ENCODE data around the gene EIPR1.
"Not testable (repeated sequence)": the region's sequence is repeated elsewhere in the genome, so short reads cannot be mapped to it uniquely, and the experiment has no call there.

The EIPR1 gene

GRCh38 chr2:3192920-3193319 lies 184.7 kb downstream of the EIPR1 start:
- DNase-seq (ENCODE audit: low read depth), result no peak

DNA sequence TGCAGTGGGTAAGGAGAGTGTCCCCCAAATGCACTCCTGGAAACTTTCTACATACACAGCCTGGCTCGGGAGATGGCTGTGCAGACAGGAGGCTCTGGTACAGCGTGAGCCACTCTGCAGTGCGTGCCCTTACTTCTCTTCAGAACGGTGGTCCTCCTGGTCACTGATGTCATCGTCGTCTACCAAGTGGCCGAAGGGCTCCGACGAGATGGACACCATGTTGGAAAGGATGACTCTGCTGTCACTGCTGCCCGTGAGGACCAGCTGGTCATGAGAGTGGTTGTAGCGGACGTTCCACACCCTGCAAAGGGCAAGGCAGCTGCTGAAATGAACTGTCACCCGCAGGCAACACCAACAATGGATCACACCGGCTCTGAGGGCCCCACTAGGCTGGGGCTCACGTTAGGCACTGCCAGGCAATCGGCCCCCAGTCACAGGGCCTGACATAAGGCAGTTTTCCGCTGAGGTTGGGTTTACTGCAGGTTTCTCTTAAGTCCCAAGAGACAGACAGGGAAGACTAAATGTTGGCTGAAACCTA lies 185.3 kb downstream of the EIPR1 start:
- DNase-seq (ENCODE audit: low read depth), result no peak

- no peak for DNase-seq (ENCODE audit: low read depth)
These were observed 187.7 kb downstream of the EIPR1 start for GRCh38 chr2:3189961-3190360.

- DNase-seq (ENCODE audit: low read depth), result no peak
These were observed 188.5 kb downstream of the EIPR1 start for GRCh38 chr2:3189076-3189591.

DNA sequence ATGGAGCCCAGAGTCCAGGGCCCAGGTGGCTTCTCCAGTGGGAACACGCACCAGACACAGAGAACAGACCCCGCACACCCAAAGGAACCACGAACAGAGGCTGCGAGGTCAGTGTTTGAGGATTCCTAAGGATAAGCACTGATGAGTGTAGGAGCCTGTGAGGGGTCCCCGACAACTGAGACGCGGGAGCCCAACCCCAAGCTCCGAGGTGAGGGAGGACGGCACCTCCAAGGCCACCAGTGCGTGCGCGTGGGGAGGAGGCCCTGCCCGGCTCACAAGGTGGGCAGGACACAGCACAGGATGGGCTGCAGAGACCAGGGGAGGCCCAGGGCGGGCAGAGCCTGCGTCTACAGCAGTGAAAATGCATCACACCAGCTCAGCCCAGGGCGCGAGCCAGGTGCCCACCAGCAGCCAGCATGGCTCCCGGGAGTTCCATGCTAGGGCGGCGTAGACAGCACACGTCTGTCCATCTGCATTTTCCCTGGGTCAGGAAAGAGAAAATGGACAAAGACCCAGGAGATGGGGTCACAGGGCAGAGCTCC lies 189.1 kb downstream of the EIPR1 start:
- no peak for DNase-seq (ENCODE audit: low read depth)

- no peak for DNase-seq (ENCODE audit: low read depth)
These were observed 190.2 kb downstream of the EIPR1 start for GRCh38 chr2:3187467-3187866.

DNA sequence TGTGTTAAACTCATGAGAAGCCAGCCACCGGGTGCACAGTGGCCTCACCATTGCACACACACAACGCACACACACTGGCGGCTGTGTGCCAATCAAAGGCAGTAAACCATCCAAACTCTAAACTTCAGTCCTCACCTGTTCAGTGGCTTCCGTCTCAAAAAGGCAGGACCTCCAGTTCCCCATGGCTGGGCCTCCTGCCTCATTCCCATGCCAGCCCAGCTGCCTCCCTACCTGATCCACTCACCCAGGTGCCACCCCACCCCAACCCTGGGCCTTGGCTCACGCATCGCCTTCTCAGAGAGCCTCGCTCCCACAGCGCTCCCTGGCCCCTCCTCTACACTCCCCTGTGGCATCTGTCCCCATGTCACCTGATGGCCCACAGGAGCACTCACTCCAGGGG lies 190.9 kb downstream of the EIPR1 start:
- no peak for DNase-seq (ENCODE audit: low read depth)

DNA sequence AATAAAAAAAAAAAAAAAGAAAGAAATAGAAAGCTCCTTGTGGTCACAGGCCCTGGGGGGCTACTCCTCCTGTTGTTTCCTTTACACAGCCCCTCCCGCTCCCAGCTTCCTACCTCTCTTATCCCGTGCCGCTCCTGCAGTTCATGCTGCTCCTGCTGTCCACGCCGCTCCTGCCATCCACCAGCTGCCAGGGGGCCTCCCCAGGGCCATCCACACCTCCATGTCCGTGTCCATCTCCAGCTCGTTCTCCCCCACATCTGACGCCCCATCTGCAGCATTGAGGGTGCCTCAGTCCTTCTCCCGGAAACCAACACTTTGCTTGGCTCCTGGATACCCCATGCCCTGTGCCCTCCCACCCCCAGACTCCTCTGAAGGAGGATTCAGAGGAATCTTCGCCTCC lies 191.7 kb downstream of the EIPR1 start:
- no peak for DNase-seq (ENCODE audit: low read depth)

DNA sequence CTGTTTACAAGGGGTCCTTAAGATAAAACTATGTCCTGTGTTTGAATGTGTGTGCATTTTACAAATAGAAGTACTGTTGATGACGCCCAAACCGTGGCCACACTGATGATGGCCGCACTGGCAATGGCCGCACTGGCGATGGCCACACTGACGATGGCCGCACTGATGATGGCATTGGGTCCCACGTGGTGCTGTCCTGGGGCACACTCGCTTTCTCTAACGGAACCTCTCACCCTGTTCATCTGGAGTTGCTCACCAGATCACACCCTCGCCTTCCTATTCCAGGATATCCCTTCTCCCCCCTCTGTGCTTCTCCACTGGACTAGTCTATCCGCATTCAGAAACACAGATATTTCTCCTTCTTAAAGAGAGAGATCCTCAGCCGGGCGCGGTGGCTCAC lies 192.4 kb downstream of the EIPR1 start:
- DNase-seq (ENCODE audit: low read depth), result no peak

GRCh38 chr2:3184167-3184566 lies 193.5 kb downstream of the EIPR1 start:
- no peak for DNase-seq (ENCODE audit: low read depth)

DNA sequence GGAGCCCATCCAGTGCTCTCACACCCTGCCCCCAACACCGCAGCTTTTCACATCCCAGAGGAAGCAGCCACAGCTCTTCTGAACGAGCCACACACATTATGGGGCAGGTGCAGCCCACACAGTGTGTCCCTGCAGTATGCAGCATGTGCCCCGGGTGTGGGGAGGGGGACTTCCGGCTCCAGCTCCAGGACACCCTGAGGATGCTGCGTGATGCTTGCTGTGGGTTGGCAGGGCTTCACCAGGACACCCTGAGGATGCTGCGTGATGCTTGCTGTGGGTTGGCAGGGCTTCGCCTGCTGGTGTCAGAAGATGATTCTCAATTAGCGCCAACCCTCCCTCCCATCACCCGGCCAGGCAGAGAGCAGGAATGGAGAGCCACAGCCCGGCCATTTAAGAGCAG lies 193.9 kb downstream of the EIPR1 start:
- no peak for DNase-seq (ENCODE audit: low read depth)

- DNase-seq (ENCODE audit: low read depth), result no peak
These were observed 194.8 kb downstream of the EIPR1 start for GRCh38 chr2:3182848-3183247.

DNA sequence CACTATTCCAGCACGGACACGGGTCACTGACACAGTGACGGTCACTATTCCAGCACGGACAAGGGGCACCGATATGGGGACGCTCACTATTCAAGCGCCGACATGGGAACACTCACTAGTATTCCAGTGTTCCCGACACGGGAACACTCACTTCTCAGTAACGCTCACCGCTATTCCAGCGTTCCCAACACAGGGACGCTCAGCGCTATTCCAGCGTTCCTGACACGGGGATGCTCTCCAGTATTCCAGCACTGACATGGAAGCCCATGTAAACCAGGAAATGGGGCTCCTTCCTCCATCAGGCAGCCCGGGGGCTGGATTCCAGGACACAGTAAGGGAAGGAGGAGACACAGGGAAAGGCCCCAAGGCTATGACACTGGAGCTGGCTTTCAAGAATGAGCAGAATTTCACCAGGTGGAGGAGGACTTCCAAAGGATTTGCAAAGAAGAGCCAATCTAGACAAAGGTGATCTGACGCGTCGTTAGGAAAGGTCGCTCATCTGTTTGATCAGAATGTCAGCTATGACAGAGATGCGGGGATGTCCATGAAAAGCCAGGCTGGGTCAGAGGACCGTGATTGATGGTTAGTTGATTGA lies 196.1 kb downstream of the EIPR1 start:
- no peak for DNase-seq (ENCODE audit: low read depth)

- DNase-seq (ENCODE audit: low read depth), result not testable (repeated sequence)
These were observed 196.8 kb downstream of the EIPR1 start for GRCh38 chr2:3180909-3181221.

DNA sequence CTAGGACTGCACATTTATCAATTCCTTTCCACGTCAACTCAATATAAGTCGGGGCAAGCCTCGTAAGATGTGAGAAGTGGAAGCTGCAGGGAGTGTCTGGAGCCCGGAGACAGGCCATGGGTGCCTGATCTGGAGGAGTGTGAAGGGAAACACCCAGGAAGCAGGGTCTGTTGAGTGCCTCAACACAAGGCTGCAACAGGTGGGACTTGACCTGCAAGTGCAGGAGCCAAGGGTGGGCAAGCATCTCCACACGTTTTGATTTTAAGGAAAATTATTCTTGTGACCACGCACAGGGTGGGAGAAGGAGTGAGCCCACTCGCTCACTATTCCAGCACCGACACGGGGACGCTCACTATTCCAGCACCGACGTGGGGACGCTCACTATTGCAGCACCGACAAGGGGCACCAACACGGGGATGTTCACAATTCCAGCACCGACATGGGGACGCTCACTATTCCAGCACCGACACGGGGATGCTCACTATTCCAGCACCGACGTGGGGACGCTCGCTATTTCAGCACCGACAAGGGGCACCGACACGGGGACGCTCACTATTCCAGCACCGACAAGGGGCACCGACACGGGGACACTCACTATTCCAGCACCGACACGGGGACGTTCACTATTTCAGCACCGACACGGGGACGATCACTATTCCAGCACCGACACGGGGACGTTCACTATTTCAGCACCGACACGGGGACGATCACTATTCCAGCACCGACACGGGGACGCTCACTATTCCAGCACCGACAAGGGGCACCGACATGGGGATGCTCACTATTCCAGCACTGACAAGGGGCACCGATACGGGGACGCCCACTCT lies 197.3 kb downstream of the EIPR1 start:
- DNase-seq (ENCODE audit: low read depth), result no peak

- no peak for DNase-seq (ENCODE audit: low read depth)
These were observed 198.0 kb downstream of the EIPR1 start for GRCh38 chr2:3179626-3180025.

- DNase-seq (ENCODE audit: low read depth), result no peak
These were observed 198.4 kb downstream of the EIPR1 start for GRCh38 chr2:3179208-3179607.

GRCh38 chr2:3178578-3179031 lies 199.0 kb downstream of the EIPR1 start:
- DNase-seq (ENCODE audit: low read depth), result no peak

DNA sequence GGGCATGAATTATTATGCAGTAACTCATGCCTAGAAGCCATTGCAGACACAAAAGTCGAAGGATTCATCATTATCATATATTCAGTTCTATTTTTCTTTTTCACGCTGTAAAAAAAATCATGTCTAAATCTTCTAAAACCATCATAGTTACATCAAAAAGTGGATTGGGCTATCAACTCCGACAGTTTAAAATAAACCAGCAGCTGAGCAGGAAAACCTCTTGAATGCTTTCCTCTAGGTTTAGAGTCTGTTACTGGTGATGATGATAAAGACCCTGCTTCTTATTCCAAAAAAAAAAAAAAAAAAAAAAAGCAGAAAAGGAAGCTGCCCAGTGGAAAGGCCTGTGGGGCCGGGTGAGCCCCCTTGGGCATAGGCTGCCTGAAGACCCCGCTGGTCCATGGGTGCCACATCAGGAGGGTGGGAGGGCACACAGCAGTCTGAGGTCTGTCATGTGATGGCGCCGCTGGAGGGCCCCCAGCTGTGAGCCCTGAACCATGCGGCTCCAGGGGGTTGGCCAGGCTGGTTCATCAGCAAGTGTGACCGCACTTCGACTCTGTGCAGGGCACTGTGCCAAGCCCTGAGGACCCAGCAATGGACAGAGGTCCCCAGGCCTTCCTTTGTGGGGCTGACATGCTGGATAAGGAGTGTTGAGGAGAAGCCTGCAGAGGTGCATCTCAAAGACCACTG lies 199.6 kb downstream of the EIPR1 start:
- DNase-seq (ENCODE audit: low read depth), result no peak

DNA sequence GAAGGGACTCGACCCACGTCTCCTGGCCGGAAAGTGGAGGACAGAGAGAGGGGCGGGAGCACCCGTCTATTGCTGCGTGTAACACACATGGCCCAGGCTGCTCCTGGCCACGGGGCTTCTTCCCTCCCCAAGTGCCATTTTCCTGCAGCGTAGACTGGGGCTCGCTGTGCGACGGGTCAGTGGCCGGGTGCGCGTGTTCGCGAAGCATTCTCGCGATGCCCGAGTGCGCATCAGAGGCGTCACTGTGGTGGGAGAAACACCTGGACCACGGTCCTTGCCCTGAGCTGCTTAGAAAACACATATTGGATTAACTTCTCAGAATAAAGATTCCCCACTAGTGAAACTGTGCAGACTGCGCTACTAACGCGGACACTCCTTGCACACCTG lies 200.8 kb downstream of the EIPR1 start:
- DNase-seq (ENCODE audit: low read depth), result no peak

GRCh38 chr2:3176071-3176868 lies 201.3 kb downstream of the EIPR1 start:
- no peak for DNase-seq (ENCODE audit: low read depth)

DNA sequence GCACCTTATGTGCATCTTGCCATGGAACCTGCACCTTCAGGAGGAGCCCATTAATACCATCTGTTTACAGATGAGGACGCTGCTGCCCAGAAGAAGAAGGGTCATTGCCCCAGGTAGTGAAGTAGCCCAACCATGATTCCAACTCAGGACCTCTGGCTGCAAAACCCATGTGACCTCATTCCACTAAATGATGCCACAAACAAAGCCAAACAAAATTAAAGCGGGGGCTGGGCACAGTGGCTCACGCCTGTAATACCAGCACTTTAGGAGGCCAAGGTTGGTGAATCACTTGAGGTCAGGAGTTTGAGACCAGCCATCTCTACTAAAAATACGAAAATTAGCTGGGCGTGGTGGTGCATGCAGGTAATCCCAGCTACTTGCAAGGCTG lies 202.1 kb downstream of the EIPR1 start:
- DNase-seq (ENCODE audit: low read depth), result no peak

Measured in iris pigment epithelial cell (primary cell).